Stimulated activated CD8-positive, alpha-beta memory T cell treated with anti-CD3 and anti-CD28 coated beads, Interleukin-15, amount 100 ng/mL, for 24 hours (primary cell): ENCODE results near the gene CLCN1.

Experiments
- DNase-seq: peaks from one replicate; pipeline ENCODE4 v3.0.0-alpha.2; 2020; ENCODE audit warnings: low read depth

CLCN1 gene

DNA sequence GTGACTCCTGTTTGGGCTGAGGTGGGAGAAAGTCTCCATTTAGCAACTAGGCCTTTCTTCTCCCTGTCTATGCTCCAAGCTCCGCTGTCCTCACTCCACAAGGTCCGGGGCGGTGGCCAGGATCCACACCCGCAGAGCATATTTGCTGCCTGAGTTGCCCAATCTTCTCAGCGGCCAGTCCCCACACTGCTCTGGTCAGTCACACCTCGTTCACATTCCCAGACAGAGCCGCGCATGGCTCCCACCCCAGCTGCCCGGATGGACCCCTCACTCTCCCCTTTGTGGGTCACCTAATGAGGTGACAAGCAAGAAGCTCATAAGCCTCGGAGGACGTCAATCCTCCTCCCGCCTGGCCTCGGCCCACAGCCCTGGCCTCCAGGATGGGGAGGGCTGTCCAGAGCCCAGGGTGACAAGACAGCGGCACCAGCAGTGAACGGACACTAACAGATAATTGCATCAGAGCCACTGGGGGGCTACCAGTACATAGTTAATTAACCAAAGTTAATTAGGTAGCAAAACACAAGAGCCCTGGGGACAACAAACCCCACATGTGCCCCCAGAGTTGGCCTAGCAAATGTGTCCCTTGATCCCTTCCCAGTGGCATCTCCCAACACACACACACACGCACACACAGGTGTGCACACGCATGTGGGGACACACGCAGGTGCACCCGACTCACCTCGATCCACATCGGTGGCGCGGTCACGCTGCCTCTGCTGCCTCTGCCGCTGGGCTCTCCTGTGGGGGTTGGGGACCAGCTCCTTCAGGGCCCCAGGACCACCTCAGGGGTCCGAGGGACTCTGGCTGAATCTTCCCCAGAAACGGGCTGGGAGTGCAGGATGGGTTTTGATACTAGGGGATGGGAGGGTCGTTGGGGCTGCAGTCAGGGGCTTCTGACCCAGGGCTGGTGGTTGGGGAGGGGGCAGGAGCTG, 81.0 kb downstream of the CLCN1 start:
- DNase-seq: no peak

DNA sequence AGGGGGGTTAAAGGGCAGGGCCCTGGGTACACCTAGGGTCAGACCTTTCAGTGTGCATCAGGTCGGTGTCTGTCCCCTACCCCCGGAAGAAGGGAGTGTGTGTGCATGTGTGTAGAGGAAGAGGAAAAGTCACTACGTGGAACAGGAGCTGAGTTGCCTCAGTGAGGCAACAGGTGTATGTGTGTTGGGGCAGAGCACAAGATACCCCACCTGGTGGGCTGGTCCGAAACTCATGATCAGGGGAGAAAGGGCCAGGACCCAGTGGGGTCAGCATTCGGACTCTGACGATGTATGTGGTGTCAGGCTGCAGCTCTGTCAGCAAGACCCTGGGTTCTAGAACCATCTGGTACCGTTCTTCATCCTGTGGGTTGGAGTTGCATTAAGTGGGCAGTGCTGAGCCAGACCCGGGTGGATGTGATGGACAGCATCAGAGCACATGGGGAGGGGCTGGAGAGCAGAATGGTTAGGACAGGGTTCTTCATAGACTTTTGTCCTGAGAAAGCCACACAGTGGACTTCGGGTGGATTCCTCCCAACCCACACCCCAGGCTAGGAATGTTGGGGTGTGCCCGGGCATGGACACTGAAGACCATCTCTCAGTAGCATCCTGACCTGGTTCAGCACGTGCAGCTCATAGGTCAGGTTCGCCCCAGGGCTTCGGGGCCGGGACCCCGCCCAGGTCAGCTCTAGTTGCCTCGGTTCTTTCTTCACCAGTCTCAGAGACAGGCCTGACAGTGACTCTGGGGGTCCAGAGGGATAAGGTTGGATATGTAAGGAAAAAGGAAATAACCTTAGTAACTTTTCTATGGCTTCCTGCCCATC, 82.0 kb downstream of the CLCN1 start:
- DNase-seq: no peak

DNA sequence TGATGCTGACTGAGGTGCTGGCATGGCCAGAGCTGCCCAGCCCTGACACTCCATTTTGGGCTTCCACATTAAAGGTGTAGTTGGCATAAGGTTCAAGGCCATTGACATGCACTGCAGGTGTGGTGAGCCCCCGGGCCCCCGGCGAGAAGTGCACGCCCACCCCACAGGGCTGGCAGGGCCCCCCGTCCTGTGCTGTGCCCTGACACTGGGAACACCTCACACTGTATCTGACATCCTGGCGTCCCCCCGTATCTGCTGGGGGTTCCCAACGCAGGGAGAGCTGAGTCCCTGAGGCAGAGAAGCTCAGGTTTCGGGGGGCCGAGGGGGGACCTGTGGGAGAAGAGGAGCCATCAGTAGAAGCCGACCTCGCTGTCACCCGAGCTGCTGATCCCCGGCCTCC, 82.7 kb downstream of the CLCN1 start:
- DNase-seq: no peak

DNA sequence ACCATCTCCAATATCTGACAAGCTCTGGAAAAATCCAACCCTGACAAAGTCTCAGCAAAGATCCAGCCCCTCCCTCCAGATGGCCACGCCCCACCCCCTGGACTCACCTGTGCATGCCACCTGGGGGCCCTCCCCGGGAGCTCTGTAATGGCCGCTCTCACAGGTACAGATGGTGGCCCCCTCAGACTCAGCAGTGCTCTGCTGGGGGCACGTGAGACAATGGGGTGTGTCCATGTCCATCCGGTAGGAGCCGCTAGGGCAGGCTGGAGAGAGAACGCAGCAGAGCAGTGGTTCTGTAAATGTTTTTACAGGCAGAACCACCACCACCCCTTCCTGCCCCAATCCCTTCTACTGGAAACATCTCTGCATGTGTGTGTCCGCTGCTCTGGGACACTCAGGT, 83.2 kb downstream of the CLCN1 start:
- no peak for DNase-seq

DNA sequence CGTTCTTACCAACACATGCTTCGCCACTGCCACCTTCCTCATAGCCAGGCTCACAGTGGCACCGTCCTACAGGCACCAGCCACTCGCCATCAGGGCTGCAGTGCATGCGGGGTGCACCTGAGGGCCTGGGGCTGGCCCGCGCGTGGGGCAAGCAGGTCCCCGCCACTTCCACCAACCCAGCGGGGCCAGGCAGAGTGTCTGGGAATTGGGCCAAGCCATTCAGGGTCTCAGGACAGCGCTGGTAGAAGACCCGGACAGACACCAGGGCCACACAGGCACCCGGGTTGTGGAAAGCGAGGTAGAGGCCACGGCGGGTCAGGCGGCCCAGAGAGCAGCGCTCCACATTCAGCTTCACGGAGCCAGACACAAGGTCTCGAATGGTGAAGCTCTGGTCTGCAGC, 83.7 kb downstream of the CLCN1 start:
- DNase-seq: no peak

DNA sequence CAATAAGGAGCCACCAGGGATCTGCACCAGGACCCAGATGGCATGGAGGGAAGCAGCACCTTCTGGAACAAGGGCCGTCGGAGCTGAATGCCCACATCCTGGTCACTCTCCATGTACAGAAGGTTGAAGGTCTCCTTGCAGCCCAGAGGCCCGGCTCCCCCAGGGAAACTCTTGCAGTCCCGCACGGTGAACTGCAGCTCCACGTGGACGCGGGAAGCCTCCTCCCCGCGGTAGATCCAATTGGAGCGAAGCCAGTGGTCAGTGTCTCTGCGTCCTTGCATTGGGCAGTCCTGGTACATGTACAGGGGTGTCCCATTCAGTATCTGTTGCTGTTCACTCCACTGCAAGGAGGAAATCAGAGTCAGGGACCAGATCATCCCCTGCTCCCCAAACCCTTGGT, 85.4 kb downstream of the CLCN1 start:
- DNase-seq: no peak
